Measurements from ENCODE around the gene NPTXR. TPM values are rescaled to one million over a fixed set of nuclear protein-coding genes. Genes with fewer than 3 reads are reported as not detected.

NPTXR gene
- polyA plus RNA-seq, 1 of the 3 experiments (the other 2 are of a cell fraction) = 1.2 TPM

DNA sequence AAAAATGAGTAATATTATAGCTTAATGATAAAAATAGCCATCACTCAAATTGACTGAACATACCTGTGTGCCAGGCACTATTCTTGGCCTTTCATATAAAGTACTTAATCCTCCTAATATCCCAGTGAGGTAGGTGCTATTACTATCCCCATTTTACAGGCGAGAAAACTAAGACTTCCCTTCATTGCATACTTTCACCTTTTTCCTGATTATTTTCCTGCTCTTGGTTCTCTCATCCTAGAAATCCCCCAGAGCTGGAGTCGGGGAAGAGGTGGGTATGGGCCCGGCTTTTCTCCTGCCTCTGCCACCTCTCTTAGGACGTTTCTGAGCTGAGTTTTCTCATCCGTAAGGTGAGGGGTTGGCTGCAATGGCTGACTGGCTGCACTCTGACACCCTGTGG is 2.2 kb downstream of the NPTXR start:
- H3K27ac ChIP-seq (ENCODE audit: low read depth in 2 of 2, low read length in 1 of 2) = no peak overlapping the region
- no peaks in the 10 kb centered on the region; a peak in 1 of 4 replicates for H3K4me1 ChIP-seq (ENCODE audit: control insufficient read depth in 1 of 2, insufficient read depth in 2 of 2, low read depth in 1 of 2, low read length in 1 of 2)
- H3K9me3 ChIP-seq = no peaks in the 10 kb centered on the region
- no peaks in the 10 kb centered on the region for H3K27me3 ChIP-seq (ENCODE audit: insufficient read depth)
- no peak for DNase-seq
- no peaks in the 10 kb centered on the region for H3K79me2 ChIP-seq (ENCODE audit: insufficient read depth)
- CTCF ChIA-PET = interaction anchor here (2.2 kb wide), 1 partner anchor 73 kb away, joined by 12 read pairs; no protein-coding TSS in a partner anchor
- H3K4me3 ChIP-seq (ENCODE audit: low read depth in 2 of 2, low read length in 1 of 2) = no peak overlapping the region
- no peaks in the 10 kb centered on the region for H3K36me3 ChIP-seq (replicated peaks in 1 of 2; ENCODE audit: control insufficient read depth in 1 of 2, insufficient read depth in 2 of 2, low read length in 1 of 2)
- whole genome bisulfite sequencing (ENCODE audit: low lambda C conversion rate) = 70% methylated on average over 4 of the region's 5 CpGs
- no peaks in the 10 kb centered on the region for H4K20me1 ChIP-seq (ENCODE audit: insufficient read depth)
- no peak overlapping the region for H3K4me2 ChIP-seq
- H3K9ac ChIP-seq = no peak overlapping the region
- H3F3A ChIP-seq (replicated peaks; ENCODE audit: insufficient read depth) = no peaks in the 10 kb centered on the region
- no peaks in the 10 kb centered on the region for H3K9me2 ChIP-seq
- TF ChIP-seq YY1 (IDR thresholded peaks at IDR 0.05; ENCODE audit: low read depth) = no peak
- TF ChIP-seq GATA2 (CRISPR knock-in tag; IDR thresholded peaks at IDR 0.05) = no peak
- no peak for TF ChIP-seq ELF1 (IDR thresholded peaks at IDR 0.05)
- TF ChIP-seq GABPA (IDR thresholded peaks at IDR 0.05; ENCODE audit: low read depth) = no peak
- TF ChIP-seq FOXJ3 (CRISPR knock-in tag; IDR thresholded peaks at IDR 0.05) = no peak
- TF ChIP-seq, protein P1, sequence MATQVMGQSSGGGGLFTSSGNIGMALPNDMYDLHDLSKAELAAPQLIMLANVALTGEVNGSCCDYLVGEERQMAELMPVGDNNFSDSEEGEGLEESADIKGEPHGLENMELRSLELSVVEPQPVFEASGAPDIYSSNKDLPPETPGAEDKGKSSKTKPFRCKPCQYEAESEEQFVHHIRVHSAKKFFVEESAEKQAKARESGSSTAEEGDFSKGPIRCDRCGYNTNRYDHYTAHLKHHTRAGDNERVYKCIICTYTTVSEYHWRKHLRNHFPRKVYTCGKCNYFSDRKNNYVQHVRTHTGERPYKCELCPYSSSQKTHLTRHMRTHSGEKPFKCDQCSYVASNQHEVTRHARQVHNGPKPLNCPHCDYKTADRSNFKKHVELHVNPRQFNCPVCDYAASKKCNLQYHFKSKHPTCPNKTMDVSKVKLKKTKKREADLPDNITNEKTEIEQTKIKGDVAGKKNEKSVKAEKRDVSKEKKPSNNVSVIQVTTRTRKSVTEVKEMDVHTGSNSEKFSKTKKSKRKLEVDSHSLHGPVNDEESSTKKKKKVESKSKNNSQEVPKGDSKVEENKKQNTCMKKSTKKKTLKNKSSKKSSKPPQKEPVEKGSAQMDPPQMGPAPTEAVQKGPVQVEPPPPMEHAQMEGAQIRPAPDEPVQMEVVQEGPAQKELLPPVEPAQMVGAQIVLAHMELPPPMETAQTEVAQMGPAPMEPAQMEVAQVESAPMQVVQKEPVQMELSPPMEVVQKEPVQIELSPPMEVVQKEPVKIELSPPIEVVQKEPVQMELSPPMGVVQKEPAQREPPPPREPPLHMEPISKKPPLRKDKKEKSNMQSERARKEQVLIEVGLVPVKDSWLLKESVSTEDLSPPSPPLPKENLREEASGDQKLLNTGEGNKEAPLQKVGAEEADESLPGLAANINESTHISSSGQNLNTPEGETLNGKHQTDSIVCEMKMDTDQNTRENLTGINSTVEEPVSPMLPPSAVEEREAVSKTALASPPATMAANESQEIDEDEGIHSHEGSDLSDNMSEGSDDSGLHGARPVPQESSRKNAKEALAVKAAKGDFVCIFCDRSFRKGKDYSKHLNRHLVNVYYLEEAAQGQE (IDR thresholded peaks at IDR 0.05; ENCODE audit: low read depth, low read length) = no peak
- TF ChIP-seq, protein P2, sequence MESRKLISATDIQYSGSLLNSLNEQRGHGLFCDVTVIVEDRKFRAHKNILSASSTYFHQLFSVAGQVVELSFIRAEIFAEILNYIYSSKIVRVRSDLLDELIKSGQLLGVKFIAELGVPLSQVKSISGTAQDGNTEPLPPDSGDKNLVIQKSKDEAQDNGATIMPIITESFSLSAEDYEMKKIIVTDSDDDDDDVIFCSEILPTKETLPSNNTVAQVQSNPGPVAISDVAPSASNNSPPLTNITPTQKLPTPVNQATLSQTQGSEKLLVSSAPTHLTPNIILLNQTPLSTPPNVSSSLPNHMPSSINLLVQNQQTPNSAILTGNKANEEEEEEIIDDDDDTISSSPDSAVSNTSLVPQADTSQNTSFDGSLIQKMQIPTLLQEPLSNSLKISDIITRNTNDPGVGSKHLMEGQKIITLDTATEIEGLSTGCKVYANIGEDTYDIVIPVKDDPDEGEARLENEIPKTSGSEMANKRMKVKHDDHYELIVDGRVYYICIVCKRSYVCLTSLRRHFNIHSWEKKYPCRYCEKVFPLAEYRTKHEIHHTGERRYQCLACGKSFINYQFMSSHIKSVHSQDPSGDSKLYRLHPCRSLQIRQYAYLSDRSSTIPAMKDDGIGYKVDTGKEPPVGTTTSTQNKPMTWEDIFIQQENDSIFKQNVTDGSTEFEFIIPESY (IDR thresholded peaks at IDR 0.05; ENCODE audit: borderline replicate concordance, low read depth) = no peak
- TF ChIP-seq RAD21 (IDR thresholded peaks at IDR 0.05; ENCODE audit: low read length) = no peak
- no peak for TF ChIP-seq SIN3A (IDR thresholded peaks at IDR 0.05; ENCODE audit: borderline replicate concordance, low read depth, low read length)
- no peak for TF ChIP-seq TAF1 (IDR thresholded peaks at IDR 0.05; ENCODE audit: borderline replicate concordance, low read depth, low read length)
- no peak for TF ChIP-seq TEAD4 (IDR thresholded peaks at IDR 0.05; ENCODE audit: borderline replicate concordance, insufficient read depth)
- TF ChIP-seq, protein P3, sequence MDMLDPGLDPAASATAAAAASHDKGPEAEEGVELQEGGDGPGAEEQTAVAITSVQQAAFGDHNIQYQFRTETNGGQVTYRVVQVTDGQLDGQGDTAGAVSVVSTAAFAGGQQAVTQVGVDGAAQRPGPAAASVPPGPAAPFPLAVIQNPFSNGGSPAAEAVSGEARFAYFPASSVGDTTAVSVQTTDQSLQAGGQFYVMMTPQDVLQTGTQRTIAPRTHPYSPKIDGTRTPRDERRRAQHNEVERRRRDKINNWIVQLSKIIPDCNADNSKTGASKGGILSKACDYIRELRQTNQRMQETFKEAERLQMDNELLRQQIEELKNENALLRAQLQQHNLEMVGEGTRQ (IDR thresholded peaks at IDR 0.05; ENCODE audit: borderline replicate concordance, low read depth, low read length) = no peak
- POLR2A ChIA-PET = no interaction called here
- no peak overlapping the region for H2AFZ ChIP-seq (ENCODE audit: low read depth)

Data from SK-N-SH (cell line).